ENCODE measurements around the gene MYH14.

DNA sequence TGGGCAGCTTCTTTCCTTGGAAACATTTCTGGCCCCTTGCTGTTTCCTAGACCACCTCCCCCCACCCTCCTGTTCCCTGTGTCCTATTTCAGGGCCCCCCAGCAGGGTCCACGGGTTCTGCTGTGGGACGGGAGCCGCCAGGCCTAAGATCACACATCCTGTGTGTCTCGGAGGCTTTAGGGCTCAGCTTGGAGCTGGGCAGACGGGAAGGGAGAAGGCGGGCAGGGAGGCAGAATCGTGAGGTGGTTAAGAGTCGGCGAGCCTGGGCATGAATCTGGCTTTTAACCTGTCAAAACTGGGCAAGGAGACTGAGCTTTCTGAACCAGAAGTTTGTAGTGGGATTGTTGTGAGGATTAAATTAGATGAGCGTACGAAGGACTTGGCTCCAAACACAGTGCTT lies 120.9 kb downstream of the MYH14 start:
- TF ChIP-seq GATA2 (IDR thresholded peaks at IDR 0.05; ENCODE audit: low read depth, low read length) = no peak
- TF ChIP-seq GATA3 (IDR thresholded peaks at IDR 0.05; ENCODE audit: low read depth, low read length) = no peak

All from SH-SY5Y (cell line).